ENCODE measurements around the gene KRTAP20-4.

The KRTAP20-4 gene

GRCh38 chr21:30668776-30669175 lies 48.3 kb downstream of the KRTAP20-4 start:
- no peak for DNase-seq
